Measurements from ENCODE around the gene SH3PXD2B.
A peak's percentile ranks its signal among the peaks of the same experiment; 100 is the strongest.
"Not testable (repeated sequence)": the region's sequence is repeated elsewhere in the genome, so short reads cannot be mapped to it uniquely, and the experiment has no call there.

SH3PXD2B gene

GRCh38 chr5:172398645-172399044 lies 55.7 kb downstream of the SH3PXD2B start:
- not testable (repeated sequence) for DNase-seq

- DNase-seq: not testable (repeated sequence)
Observed at GRCh38 chr5:172396994-172397393, 57.3 kb downstream of the SH3PXD2B start.

- no peak for DNase-seq
Observed at GRCh38 chr5:172396220-172396619, 58.1 kb downstream of the SH3PXD2B start.

- DNase-seq: no peak
Observed at GRCh38 chr5:172395483-172395882, 58.8 kb downstream of the SH3PXD2B start.

- no peak for DNase-seq
Observed at GRCh38 chr5:172389578-172390112, 64.7 kb downstream of the SH3PXD2B start.

- no peak for DNase-seq
Observed at GRCh38 chr5:172388246-172388733, 66.0 kb downstream of the SH3PXD2B start.

- DNase-seq: no peak
Observed at GRCh38 chr5:172385707-172386106, 68.6 kb downstream of the SH3PXD2B start.

GRCh38 chr5:172385010-172385563 lies 69.2 kb downstream of the SH3PXD2B start:
- no peak for DNase-seq

GRCh38 chr5:172383191-172383802 lies 71.0 kb downstream of the SH3PXD2B start:
- DNase-seq: no peak

GRCh38 chr5:172380987-172381643 lies 73.2 kb downstream of the SH3PXD2B start:
- DNase-seq: peak; percentile 59

- DNase-seq: no peak
Observed at GRCh38 chr5:172380301-172380986, 73.9 kb downstream of the SH3PXD2B start.

- no peak for DNase-seq
Observed at GRCh38 chr5:172379481-172379880, 74.8 kb downstream of the SH3PXD2B start.

- DNase-seq: no peak
Observed at GRCh38 chr5:172377856-172378255, 76.5 kb downstream of the SH3PXD2B start.

GRCh38 chr5:172377438-172377837 lies 76.9 kb downstream of the SH3PXD2B start:
- no peak for DNase-seq

GRCh38 chr5:172374783-172375182 lies 79.5 kb downstream of the SH3PXD2B start:
- no peak for DNase-seq

- no peak for DNase-seq
Observed at GRCh38 chr5:172373680-172374079, 80.6 kb downstream of the SH3PXD2B start.

- DNase-seq: no peak
Observed at GRCh38 chr5:172371684-172372083, 82.6 kb downstream of the SH3PXD2B start.

GRCh38 chr5:172370648-172371545 lies 83.4 kb downstream of the SH3PXD2B start:
- DNase-seq: no peak

- DNase-seq: no peak
Observed at GRCh38 chr5:172370237-172370640, 84.1 kb downstream of the SH3PXD2B start.

GRCh38 chr5:172368699-172369098 lies 85.6 kb downstream of the SH3PXD2B start:
- DNase-seq: not testable (repeated sequence)

- no peak for DNase-seq
Observed at GRCh38 chr5:172365948-172366608, 88.2 kb downstream of the SH3PXD2B start.

GRCh38 chr5:172364773-172365172 lies 89.6 kb downstream of the SH3PXD2B start:
- no peak for DNase-seq
